ENCODE results near the gene TRPV4. TPM values are rescaled to one million over a fixed set of nuclear protein-coding genes. Genes with fewer than 3 reads are reported as not detected.

Gene TRPV4
- total RNA-seq, 4 donors from 2014 or later = 2.8 to 7.5 (median 4.8) TPM

DNA sequence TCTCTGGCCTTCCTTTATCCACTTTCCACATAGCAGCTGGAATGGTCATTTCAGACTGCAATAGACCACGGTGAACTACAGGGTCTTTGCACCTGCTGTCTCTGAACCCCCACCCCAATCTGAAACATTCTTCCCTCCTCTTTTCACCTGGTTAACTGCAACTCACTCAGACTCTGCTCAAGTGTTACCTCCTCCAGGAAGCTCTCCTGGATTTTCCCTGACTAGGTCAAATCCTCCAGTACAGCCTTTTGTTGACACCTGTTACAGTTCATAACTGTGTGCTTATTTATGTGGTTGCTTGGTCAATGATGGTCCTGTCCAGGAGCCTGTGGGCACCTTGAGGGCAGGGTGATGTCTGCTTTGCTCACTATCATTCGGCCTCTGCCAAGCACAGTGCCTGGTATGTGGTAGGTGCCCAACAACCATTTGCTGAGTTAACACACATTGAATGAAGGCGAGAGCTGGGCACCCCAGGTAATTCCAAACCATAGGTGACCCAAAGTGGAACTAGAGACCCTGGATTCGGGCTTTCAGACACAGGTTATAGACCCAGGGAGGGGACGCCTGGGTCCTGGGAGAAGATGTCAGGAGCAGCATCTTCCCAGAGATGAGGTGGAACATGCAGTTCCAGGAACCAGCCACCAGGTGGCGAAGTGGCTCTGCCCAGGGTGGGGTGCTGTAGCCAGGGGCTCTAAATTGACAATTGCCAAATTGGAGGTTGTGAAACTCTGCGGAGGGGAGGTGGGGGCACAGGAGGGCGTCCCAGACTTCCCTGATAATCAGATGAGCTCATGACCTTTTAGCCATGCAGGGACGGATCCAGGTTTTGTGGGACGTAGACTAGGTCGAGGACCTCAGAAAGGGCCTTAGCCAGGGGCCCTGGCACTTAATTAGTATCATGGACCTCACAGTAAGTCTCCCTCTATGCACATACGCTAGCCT lies 28.1 kb downstream of the TRPV4 start:
- Histone ChIP-seq H3K4me3 (no peak overlapping the region), H3K27me3 (no peaks in the 10 kb centered on the region), H3K9me3 (no peaks in the 10 kb centered on the region), H3K36me3 (peaks cover 0 to 40% (median 0%) of the 10 kb centered on the region in 3 donors), H3K27ac (peak overlapping the region in 1 of 4 donors; percentile 5), H3K4me1 (no peaks in the 10 kb centered on the region)
- intact Hi-C loops (cut with DNase I) = loop anchor here (5.0 kb wide), 1 partner anchor 42 kb away; no protein-coding TSS in a partner anchor
- WGBS, 2 donors = 40 to 46% methylated on average over 8 of the region's 12 CpGs
- TF ChIP-seq, protein P1, sequence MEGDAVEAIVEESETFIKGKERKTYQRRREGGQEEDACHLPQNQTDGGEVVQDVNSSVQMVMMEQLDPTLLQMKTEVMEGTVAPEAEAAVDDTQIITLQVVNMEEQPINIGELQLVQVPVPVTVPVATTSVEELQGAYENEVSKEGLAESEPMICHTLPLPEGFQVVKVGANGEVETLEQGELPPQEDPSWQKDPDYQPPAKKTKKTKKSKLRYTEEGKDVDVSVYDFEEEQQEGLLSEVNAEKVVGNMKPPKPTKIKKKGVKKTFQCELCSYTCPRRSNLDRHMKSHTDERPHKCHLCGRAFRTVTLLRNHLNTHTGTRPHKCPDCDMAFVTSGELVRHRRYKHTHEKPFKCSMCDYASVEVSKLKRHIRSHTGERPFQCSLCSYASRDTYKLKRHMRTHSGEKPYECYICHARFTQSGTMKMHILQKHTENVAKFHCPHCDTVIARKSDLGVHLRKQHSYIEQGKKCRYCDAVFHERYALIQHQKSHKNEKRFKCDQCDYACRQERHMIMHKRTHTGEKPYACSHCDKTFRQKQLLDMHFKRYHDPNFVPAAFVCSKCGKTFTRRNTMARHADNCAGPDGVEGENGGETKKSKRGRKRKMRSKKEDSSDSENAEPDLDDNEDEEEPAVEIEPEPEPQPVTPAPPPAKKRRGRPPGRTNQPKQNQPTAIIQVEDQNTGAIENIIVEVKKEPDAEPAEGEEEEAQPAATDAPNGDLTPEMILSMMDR (IDR thresholded peaks at IDR 0.05) = peak; percentile 90 to 99 (median 94)
- TF ChIP-seq POLR2A (IDR thresholded peaks at IDR 0.05) = no peak
- no peak for DNase-seq

DNA sequence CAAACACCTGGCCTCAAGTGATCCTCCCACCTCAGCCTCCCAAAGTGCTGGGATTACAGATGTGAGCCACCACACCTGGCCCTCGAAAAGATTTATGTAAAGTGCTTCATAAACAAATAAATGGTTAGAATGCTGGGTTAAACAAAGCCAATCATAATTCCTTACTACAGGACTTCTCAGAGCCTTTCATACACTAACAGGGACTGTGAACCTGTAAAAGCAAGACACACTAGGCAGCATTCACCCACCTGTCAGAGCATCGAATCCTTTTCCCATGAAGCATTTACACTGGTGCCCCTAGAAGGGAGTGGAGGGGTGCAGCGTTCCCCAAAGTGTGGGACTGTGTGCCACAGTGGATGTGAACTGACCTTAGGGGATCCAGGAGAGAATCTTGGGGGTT lies 29.5 kb downstream of the TRPV4 start:
- TF ChIP-seq, protein P1 (IDR thresholded peaks at IDR 0.05) = no peak
- no peak for TF ChIP-seq POLR2A (IDR thresholded peaks at IDR 0.05)
- Histone ChIP-seq H3K27ac (no peak overlapping the region), H3K9me3 (no peaks in the 10 kb centered on the region), H3K4me3 (no peak overlapping the region), H3K36me3 (peaks cover 0 to 54% (median 0%) of the 10 kb centered on the region in 3 donors), H3K4me1 (no peaks in the 10 kb centered on the region), H3K27me3 (no peaks in the 10 kb centered on the region)
- DNase-seq = no peak
- intact Hi-C loops (cut with DNase I) = no loop called here
- WGBS, 2 donors = 75 to 94% methylated on average over 2 of the region's 3 CpGs

DNA sequence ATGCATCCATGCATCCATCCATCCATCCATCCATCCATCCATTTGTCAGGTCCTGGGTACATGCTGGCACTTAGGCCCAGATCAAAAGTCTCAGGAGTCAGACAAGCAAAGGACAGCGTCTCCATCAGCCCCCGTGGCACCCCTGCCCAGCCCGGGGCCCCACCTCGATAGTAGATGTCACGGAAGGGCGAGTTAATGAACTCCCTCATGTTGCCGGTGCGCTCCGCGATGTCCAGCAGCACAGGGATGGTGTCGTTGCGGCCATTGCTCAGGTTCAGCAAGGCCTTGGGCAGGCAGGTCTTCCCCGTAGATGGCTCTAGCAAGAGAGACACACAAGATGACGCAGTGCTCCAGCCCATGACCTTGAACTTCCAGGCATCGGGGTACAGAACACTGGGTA lies 30.4 kb downstream of the TRPV4 start:
- no peak overlapping the region for H3K27ac ChIP-seq
- H3K4me1 ChIP-seq = no peaks in the 10 kb centered on the region
- DNase-seq = no peak
- no peak for TF ChIP-seq POLR2A (IDR thresholded peaks at IDR 0.05)
- TF ChIP-seq, protein P1 (IDR thresholded peaks at IDR 0.05) = no peak
- 83 to 98% methylated on average over 6 to 7 of the region's 15 CpGs for WGBS, 2 donors
- no peak overlapping the region for H3K4me3 ChIP-seq
- intact Hi-C loops (cut with DNase I) = no loop called here
- H3K36me3 ChIP-seq = peaks cover 0 to 62% (median 0%) of the 10 kb centered on the region in 3 donors
- no peaks in the 10 kb centered on the region for H3K9me3 ChIP-seq
- no peaks in the 10 kb centered on the region for H3K27me3 ChIP-seq

DNA sequence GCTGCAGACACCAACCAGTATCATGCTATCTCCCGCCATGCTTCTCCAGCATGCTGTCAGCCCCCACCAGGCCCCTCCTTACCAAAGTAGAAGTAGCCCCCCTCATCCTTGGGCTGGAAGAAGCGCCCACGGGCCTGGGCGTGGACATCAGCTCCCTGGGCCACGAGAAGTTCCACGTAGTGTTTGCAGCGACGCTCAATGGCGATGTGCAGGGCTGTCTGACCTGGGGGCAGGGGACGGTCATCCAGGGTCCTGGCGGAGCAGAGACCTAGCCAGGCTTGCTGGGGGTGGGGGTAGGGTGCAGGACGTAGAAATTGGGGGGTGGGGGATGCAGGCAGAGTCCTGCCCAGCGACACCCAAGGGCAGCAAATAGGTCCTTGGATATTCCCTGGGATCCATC lies 32.7 kb downstream of the TRPV4 start:
- Histone ChIP-seq H3K4me1 (no peaks in the 10 kb centered on the region), H3K36me3 (peaks cover 0 to 65% (median 0%) of the 10 kb centered on the region in 3 donors), H3K27me3 (no peaks in the 10 kb centered on the region), H3K9me3 (no peaks in the 10 kb centered on the region), H3K4me3 (no peak overlapping the region), H3K27ac (no peak overlapping the region)
- DNase-seq = no peak
- 83 to 96% methylated on average over 3 to 5 of the region's 13 CpGs for WGBS, 2 donors
- intact Hi-C loops (cut with DNase I) = no loop called here
- no peak for TF ChIP-seq POLR2A (IDR thresholded peaks at IDR 0.05)
- TF ChIP-seq, protein P1 (IDR thresholded peaks at IDR 0.05) = no peak

DNA sequence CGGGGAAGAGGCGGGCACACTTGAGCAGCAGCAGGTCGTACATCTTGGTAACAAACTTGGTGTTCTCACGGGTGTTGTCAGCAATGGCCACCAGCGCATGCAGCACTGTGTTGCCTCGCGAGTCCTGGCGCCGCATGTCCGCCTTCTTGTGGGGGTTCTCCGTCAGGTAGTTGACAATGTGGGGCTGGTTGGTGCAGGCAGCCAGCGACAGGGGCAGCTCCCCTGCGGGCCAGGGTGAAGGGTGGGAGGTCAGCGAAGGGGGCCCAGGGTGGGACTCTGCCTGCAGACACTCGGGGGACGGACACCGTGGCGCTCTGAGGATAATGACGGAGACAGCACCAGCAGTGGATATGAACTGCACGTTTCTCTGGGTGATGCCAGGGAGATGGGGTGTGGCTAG lies 34.5 kb downstream of the TRPV4 start:
- DNase-seq = no peak
- WGBS, 2 donors = 74 to 75% methylated on average over 4 to 6 of the region's 20 CpGs
- H3K4me1 ChIP-seq = no peaks in the 10 kb centered on the region
- H3K27me3 ChIP-seq = no peaks in the 10 kb centered on the region
- H3K9me3 ChIP-seq = no peaks in the 10 kb centered on the region
- H3K36me3 ChIP-seq = peaks cover 0 to 55% (median 0%) of the 10 kb centered on the region in 3 donors
- no peak overlapping the region for H3K27ac ChIP-seq
- TF ChIP-seq, protein P1 (IDR thresholded peaks at IDR 0.05) = no peak
- no peak for TF ChIP-seq POLR2A (IDR thresholded peaks at IDR 0.05)
- intact Hi-C loops (cut with DNase I) = no loop called here
- H3K4me3 ChIP-seq = no peak overlapping the region

Data from esophagus squamous epithelium (tissue), 5 donors.